ENCODE measurements around the gene TMEM270.

DNA sequence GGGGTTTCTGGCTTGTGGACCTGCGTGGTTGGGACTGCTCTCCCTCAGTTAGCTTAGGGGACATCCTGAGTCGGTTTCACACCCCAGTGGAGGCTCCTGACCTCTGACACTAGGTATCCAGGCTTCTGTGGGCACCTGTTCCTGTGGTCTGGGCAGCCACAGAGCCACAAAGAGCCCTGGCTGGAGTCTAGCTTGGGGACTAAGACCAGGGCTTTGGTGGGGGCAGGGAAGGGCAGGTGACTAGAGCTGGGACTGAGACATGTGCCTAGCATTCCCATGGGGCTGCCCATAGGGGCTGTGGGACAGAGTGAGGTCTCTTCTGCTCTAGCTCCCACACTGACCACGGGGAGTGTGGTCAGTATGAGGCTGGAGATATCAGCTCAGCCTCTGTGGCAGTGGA lies 4.0 kb upstream of the TMEM270 start:
- TF ChIP-seq, protein P1, sequence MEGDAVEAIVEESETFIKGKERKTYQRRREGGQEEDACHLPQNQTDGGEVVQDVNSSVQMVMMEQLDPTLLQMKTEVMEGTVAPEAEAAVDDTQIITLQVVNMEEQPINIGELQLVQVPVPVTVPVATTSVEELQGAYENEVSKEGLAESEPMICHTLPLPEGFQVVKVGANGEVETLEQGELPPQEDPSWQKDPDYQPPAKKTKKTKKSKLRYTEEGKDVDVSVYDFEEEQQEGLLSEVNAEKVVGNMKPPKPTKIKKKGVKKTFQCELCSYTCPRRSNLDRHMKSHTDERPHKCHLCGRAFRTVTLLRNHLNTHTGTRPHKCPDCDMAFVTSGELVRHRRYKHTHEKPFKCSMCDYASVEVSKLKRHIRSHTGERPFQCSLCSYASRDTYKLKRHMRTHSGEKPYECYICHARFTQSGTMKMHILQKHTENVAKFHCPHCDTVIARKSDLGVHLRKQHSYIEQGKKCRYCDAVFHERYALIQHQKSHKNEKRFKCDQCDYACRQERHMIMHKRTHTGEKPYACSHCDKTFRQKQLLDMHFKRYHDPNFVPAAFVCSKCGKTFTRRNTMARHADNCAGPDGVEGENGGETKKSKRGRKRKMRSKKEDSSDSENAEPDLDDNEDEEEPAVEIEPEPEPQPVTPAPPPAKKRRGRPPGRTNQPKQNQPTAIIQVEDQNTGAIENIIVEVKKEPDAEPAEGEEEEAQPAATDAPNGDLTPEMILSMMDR (IDR thresholded peaks at IDR 0.05), result no peak
- TF ChIP-seq POLR2A (IDR thresholded peaks at IDR 0.05) (no peak), POLR2AphosphoS5 (IDR thresholded peaks at IDR 0.05) (no peak)
